Right lobe of liver (tissue), 4 donors: ENCODE measurements around the gene ZFYVE1.

Source experiments
- CTCF ChIP-seq, 4 donors: fragments of 200-600 bp in 3 of 4; fragments of 450-650 bp in 1 of 4; IDR thresholded peaks; one replicate each; pipeline versions ENCODE4 v1.5.1 to v1.8.0; 2016 to 2022; ENCODE audit warnings: antibody characterized with exemption in 4 of 4, mild to moderate bottlenecking in 2 of 4
- POLR2A ChIP-seq: fragments of 450-650 bp; IDR thresholded peaks from one replicate; pipeline ENCODE4 v1.6.1; 2017; ENCODE audit warnings: antibody characterized with exemption, mild to moderate bottlenecking
- donor health status: DM: no; HTN: no; CAD: no.
- donor health status: DM: no; HTN: no; CAD: no.
- donor health status: DM: no; HTN: yes; CAD: no.

GRCh38 chr14:73057944-73058223 lies 31.0 kb upstream of the ZFYVE1 start:
- peak in 1 of 4 donors; percentile 6 for TF ChIP-seq CTCF (IDR thresholded peaks at IDR 0.05)
- no peak for TF ChIP-seq POLR2A
